ENCODE data around the gene SLC5A2.

GRCh38 chr16:31487720-31488467 is 5.0 kb downstream of the SLC5A2 start:
- TF ChIP-seq CTCF (conservative IDR thresholded peaks at IDR 0.05) (no peak), EZH2 (IDR thresholded peaks at IDR 0.05; ENCODE audit: low read depth) (no peak)

Measured in PC-9 (cell line).